Measurements from ENCODE around the gene TYK2. TPM values are rescaled to one million over a fixed set of nuclear protein-coding genes. Genes with fewer than 3 reads are reported as not detected.

The TYK2 gene
- total RNA-seq, 1 experiment from 2014 or later: 130 TPM

GRCh38 chr19:10419646-10420443 is 39.5 kb upstream of the TYK2 start:
- CTCF ChIA-PET: no interaction called here
- H3K27me3 Mint-ChIP-seq (ENCODE audit: unreplicated experiment): peaks cover 68% of the 10 kb centered on the region
- no peak overlapping the region for H3K27ac Mint-ChIP-seq (ENCODE audit: unreplicated experiment)
- no TSS peak for BruUV-seq (replicated peaks)
- intact Hi-C loops (cut with micrococcal nuclease; ENCODE audit: unreplicated experiment): no loop called here
- H3K4me3 Mint-ChIP-seq (ENCODE audit: low read depth, unreplicated experiment): peak overlapping the region; percentile 43
- H3K9me3 Mint-ChIP-seq (ENCODE audit: low read depth, unreplicated experiment): no peaks in the 10 kb centered on the region
- DNase-seq: no peak
- H3K4me1 Mint-ChIP-seq (ENCODE audit: low read depth, unreplicated experiment): peaks cover 18% of the 10 kb centered on the region
- no peak for TF ChIP-seq CTCF (IDR thresholded peaks at IDR 0.05; ENCODE audit: unreplicated experiment)
- H3K36me3 Mint-ChIP-seq (ENCODE audit: insufficient read depth, unreplicated experiment): peaks cover 17% of the 10 kb centered on the region

GRCh38 chr19:10419200-10419645 is 38.9 kb upstream of the TYK2 start:
- H3K9me3 Mint-ChIP-seq (ENCODE audit: low read depth, unreplicated experiment): no peaks in the 10 kb centered on the region
- no peak for TF ChIP-seq CTCF (IDR thresholded peaks at IDR 0.05; ENCODE audit: unreplicated experiment)
- peaks cover 18% of the 10 kb centered on the region for H3K4me1 Mint-ChIP-seq (ENCODE audit: low read depth, unreplicated experiment)
- DNase-seq: no peak
- H3K4me3 Mint-ChIP-seq (ENCODE audit: low read depth, unreplicated experiment): peak overlapping the region; percentile 43
- BruUV-seq (replicated peaks): no TSS peak
- H3K36me3 Mint-ChIP-seq (ENCODE audit: insufficient read depth, unreplicated experiment): peaks cover 13% of the 10 kb centered on the region
- H3K27me3 Mint-ChIP-seq (ENCODE audit: unreplicated experiment): peaks cover 68% of the 10 kb centered on the region
- no peak overlapping the region for H3K27ac Mint-ChIP-seq (ENCODE audit: unreplicated experiment)
- CTCF ChIA-PET: no interaction called here
- intact Hi-C loops (cut with micrococcal nuclease; ENCODE audit: unreplicated experiment): no loop called here

GRCh38 chr19:10418485-10419199 is 38.3 kb upstream of the TYK2 start:
- peaks cover 7% of the 10 kb centered on the region for H3K36me3 Mint-ChIP-seq (ENCODE audit: insufficient read depth, unreplicated experiment)
- peaks cover 18% of the 10 kb centered on the region for H3K4me1 Mint-ChIP-seq (ENCODE audit: low read depth, unreplicated experiment)
- H3K9me3 Mint-ChIP-seq (ENCODE audit: low read depth, unreplicated experiment): no peaks in the 10 kb centered on the region
- no peak overlapping the region for H3K27ac Mint-ChIP-seq (ENCODE audit: unreplicated experiment)
- TF ChIP-seq CTCF (IDR thresholded peaks at IDR 0.05; ENCODE audit: unreplicated experiment): no peak
- no peak for DNase-seq
- H3K27me3 Mint-ChIP-seq (ENCODE audit: unreplicated experiment): peaks cover 68% of the 10 kb centered on the region
- BruUV-seq (replicated peaks): no TSS peak
- intact Hi-C loops (cut with micrococcal nuclease; ENCODE audit: unreplicated experiment): no loop called here
- CTCF ChIA-PET: interaction anchor here (1.0 kb wide), 1 partner anchor 146 kb away, joined by 3 read pairs; no protein-coding TSS in a partner anchor
- no peak overlapping the region for H3K4me3 Mint-ChIP-seq (ENCODE audit: low read depth, unreplicated experiment)

- no peak for DNase-seq
- Mint-ChIP-seq H3K9me3 (ENCODE audit: low read depth, unreplicated experiment) (no peaks in the 10 kb centered on the region), H3K27ac (ENCODE audit: unreplicated experiment) (no peak overlapping the region), H3K27me3 (ENCODE audit: unreplicated experiment) (peaks cover 68% of the 10 kb centered on the region), H3K36me3 (ENCODE audit: insufficient read depth, unreplicated experiment) (peaks cover 7% of the 10 kb centered on the region), H3K4me1 (ENCODE audit: low read depth, unreplicated experiment) (peaks cover 18% of the 10 kb centered on the region), H3K4me3 (ENCODE audit: low read depth, unreplicated experiment) (no peak overlapping the region)
- CTCF ChIA-PET: interaction anchor here (0.6 to 1.0 kb wide), 3 partner anchors 13 to 147 kb away, joined by 3 to 4 read pairs (median 3); no protein-coding TSS in a partner anchor
- no peak for TF ChIP-seq CTCF (IDR thresholded peaks at IDR 0.05; ENCODE audit: unreplicated experiment)
- intact Hi-C loops (cut with micrococcal nuclease; ENCODE audit: unreplicated experiment): no loop called here
- BruUV-seq (replicated peaks): no TSS peak
Observed at GRCh38 chr19:10418235-10418484, 37.8 kb upstream of the TYK2 start.
